ENCODE measurements around the gene RFXANK.
"Not testable (repeated sequence)": the region's sequence is repeated elsewhere in the genome, so short reads cannot be mapped to it uniquely, and the experiment has no call there.

The RFXANK gene

GRCh38 chr19:19192078-19192882 lies at the start of gene RFXANK, which contains the start of gene BORCS8:
Gene RFXANK (plus strand): TSS chr19:19192258. CDS start chr19:19193947, 1,689 bp downstream.
Gene BORCS8 (minus strand): TSS chr19:19192152. CDS start chr19:19192117, 35 bp downstream.
- peak; percentile 97 for DNase-seq (ENCODE audit: low read depth, low spot score)

GRCh38 chr19:19142347-19142746 lies 49.7 kb upstream of the RFXANK start:
- no peak for DNase-seq (ENCODE audit: low read depth, low spot score)

GRCh38 chr19:19145281-19145680 lies 46.8 kb upstream of the RFXANK start:
- no peak for DNase-seq (ENCODE audit: low read depth, low spot score)

GRCh38 chr19:19145684-19146608 lies 46.1 kb upstream of the RFXANK start:
- peak; percentile 67 for DNase-seq (ENCODE audit: low read depth, low spot score)

- DNase-seq (ENCODE audit: low read depth, low spot score) = no peak
These were observed 45.2 kb upstream of the RFXANK start for GRCh38 chr19:19146865-19147264.

- no peak for DNase-seq (ENCODE audit: low read depth, low spot score)
These were observed 44.7 kb upstream of the RFXANK start for GRCh38 chr19:19147344-19147743.

- DNase-seq (ENCODE audit: low read depth, low spot score) = not testable (repeated sequence)
These were observed 43.6 kb upstream of the RFXANK start for GRCh38 chr19:19148504-19148903.

GRCh38 chr19:19149435-19149834 lies 42.6 kb upstream of the RFXANK start:
- DNase-seq (ENCODE audit: low read depth, low spot score) = no peak

GRCh38 chr19:19151418-19151817 lies 40.6 kb upstream of the RFXANK start:
- no peak for DNase-seq (ENCODE audit: low read depth, low spot score)

GRCh38 chr19:19152668-19153384 lies 39.2 kb upstream of the RFXANK start:
- DNase-seq (ENCODE audit: low read depth, low spot score) = no peak

GRCh38 chr19:19154768-19155494 lies 37.1 kb upstream of the RFXANK start:
- no peak for DNase-seq (ENCODE audit: low read depth, low spot score)

GRCh38 chr19:19155495-19156219 lies 36.4 kb upstream of the RFXANK start:
- no peak for DNase-seq (ENCODE audit: low read depth, low spot score)

- no peak for DNase-seq (ENCODE audit: low read depth, low spot score)
These were observed 34.2 kb upstream of the RFXANK start for GRCh38 chr19:19157808-19158207.

- no peak for DNase-seq (ENCODE audit: low read depth, low spot score)
These were observed 32.5 kb upstream of the RFXANK start for GRCh38 chr19:19159534-19159933.

GRCh38 chr19:19160461-19161035 lies 31.5 kb upstream of the RFXANK start:
- no peak for DNase-seq (ENCODE audit: low read depth, low spot score)

- no peak for DNase-seq (ENCODE audit: low read depth, low spot score)
These were observed 29.6 kb upstream of the RFXANK start for GRCh38 chr19:19162495-19162894.

- DNase-seq (ENCODE audit: low read depth, low spot score) = no peak
These were observed 26.7 kb upstream of the RFXANK start for GRCh38 chr19:19165396-19165795.

GRCh38 chr19:19167612-19168011 lies 24.4 kb upstream of the RFXANK start:
- DNase-seq (ENCODE audit: low read depth, low spot score) = no peak

GRCh38 chr19:19169236-19170052 lies 22.6 kb upstream of the RFXANK start:
- DNase-seq (ENCODE audit: low read depth, low spot score) = no peak
